Activated T-helper 17 cell treated with anti-CD3 and anti-CD28 coated beads, Interleukin-2, amount 50 U/mL, for 72 hours (primary cell): ENCODE data around the gene CYB5RL. TPM values are rescaled to one million over a fixed set of nuclear protein-coding genes. Genes with fewer than 3 reads are reported as not detected.

ENCODE experiments used
- total RNA-seq, 2 donors: library from RNA; stranded (reverse); gene quantifications; one replicate each; pipeline ENCODE4 v1.2.3, GENCODE V29; 2022

The CYB5RL gene
- total RNA-seq, 2 donors from 2014 or later, result 11.9 to 12.7 TPM

Other genes with a start within 250 kb of the CYB5RL start
- not detected for gene LDLRAD1, start 181.8 kb downstream of the CYB5RL start, total RNA-seq
- 100 to 1,000 TPM; 173 to 188 TPM for gene TMEM59, start 146.8 kb downstream of the CYB5RL start, total RNA-seq
- 10 to 100 TPM; 14.7 to 15.2 TPM for gene TCEANC2, start 146.4 kb downstream of the CYB5RL start, total RNA-seq
- gene CDCP2, start 47.0 kb downstream of the CYB5RL start, total RNA-seq, result under 1 TPM in 1 of 2 donors, not detected in 1; 0.16 TPM
- 100 to 1,000 TPM; 115 to 164 TPM for gene MRPL37, start 137 bp upstream of the CYB5RL start, total RNA-seq
- 10 to 100 TPM; 40.3 to 56.3 TPM for gene SSBP3, start 206.4 kb upstream of the CYB5RL start, total RNA-seq